Measurements from ENCODE around the gene UCP2.

Gene UCP2

DNA sequence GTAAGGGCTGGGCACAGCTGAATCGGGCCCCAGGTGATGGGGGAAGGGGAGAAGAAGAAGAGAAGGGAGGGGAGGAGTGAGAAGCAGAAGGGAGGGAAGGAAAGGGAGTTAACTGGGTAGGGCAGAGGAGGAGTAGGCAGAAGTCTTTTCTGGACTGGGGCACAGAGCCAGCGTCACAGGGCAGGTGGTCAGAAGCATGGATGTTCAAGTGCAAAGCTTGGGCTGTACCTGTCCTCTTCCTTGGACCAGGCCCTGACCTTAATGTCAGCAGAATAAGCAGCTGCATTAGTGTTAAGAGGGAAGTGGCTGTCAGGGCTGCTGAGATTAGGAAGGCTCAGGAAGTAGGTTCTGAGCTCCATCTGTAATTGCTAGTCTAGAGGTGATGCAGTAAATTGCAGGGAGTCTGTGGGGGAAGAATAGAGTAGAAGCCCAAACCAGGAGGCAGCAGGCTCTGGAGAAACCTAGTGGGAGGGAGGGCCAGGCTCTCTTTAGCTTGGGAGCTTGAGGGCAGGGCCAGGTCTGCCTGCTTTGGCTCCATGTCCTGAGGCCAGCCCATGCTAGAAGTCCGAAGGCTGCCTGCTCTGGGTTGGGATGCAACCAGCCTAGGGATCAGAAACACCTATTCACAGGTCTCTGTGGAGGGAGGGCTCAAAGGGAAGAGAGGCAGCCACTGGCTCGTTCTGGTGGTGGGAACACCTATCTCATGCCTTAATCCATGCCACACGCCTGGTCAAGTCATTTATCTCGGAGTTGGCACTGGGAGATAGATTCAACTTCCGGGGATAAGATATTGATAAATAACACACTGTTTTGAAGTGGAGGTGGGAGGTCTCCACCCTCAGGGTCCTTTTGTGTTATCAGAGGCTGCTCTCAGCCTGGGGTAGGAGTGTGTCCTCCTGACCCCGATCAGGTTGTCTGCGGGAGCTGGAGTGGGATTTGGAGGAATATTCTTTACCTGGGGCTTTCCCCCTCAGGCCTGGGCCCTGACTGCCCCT, 28.0 kb upstream of the UCP2 start:
- FAIRE-seq (no peak), DNase-seq (ENCODE audit: insufficient read length, low spot score) (no peak)

DNA sequence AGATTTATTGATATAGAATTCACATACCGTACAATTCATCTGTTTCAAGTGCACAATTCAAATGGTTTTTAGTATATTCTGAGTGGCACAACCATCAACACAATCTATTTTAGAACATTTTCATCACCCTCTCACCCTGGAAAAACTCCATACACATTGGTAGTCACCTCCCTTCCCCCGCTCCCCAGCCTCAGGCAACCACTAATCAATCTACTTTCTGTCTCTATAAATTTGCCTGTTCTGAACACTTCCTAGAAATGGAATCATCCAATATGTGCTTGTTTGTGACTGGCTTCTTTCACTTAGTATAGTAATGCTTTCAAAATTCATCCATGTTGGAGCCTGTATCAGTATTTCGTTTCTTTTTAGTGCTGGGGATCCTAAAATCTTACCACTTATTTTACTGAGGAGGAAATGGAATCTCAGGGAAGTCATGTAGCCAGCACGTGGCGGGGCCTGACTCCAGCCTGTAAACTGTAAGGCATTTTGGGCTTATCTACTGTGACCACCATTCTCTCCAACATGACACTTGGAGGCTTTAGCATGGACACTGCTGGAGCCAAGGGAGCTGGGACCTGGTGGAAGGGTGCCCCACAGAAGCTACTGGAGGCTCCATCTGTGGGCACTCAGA, 27.1 kb upstream of the UCP2 start:
- DNase-seq (ENCODE audit: insufficient read length, low spot score) (no peak), FAIRE-seq (no peak)

DNA sequence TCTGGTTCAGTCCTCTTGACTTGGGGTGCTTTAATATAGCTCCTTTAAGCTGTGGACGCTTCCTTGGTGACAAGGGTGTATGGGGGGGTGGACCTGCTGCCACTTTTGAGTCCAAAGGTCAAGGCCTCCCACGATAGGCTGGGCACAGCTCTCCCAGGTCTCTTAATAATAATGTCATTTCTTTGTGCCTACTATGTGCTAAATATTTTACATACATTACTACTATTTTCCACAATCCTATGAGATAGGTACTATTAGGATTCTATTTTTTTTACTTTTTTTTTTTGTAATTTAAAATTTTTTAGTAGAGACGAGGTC, 26.5 kb upstream of the UCP2 start:
- FAIRE-seq (no peak), DNase-seq (ENCODE audit: insufficient read length, low spot score) (no peak)

DNA sequence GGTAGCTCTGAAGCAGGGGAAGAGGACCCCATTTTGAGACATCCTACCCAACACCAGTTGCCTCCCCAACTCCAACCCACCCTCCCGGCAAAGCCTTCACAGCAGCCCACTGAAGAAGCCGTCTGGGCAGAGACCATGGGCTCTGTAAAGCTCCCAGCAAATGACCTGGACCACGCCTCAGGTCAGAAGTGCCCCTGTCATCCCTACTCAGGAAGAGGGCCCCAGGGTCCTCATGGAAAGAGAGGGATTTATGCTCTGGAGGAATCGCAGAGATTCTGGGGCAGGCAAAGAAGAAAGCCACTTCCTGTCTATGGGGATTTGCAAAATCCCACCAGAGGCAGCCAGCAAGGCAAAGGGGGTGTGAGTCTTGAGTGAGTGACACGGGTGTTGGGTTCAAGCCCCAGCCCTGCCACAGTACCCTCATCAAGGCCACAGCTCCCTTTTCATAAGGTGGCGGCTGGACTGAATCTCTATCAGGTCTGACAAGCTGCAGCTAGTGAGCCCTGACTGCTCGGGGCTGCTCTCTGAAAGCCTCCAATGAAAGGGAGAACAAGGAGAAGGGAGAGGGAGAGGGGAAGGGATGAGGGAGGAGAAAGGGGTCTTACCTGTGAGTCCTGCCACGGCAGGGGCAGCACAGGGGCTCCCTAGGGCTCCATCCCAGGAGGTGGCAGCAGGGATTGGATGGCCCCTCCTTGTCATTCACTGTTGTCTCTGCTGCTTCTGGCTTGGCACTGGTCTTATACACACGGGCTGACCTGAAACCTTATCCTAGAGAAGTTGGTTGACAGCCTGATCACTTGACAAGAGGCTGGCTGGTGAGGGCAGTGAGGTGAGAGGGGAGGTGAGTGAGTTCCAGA, 26.0 kb upstream of the UCP2 start, which contains the start of gene UCP3:
TSS of gene UCP3 (minus strand) at position 713 of the 857 bp plus-strand sequence. CDS start 2,043 bp downstream, outside the sequence.
- DNase-seq (ENCODE audit: insufficient read length, low spot score) (no peak), FAIRE-seq (no peak)

- FAIRE-seq (no peak), DNase-seq (ENCODE audit: insufficient read length, low spot score) (no peak)
Measured at GRCh38 chr11:74007691-74008372, 25.2 kb upstream of the UCP2 start.

- no peak for FAIRE-seq
- no peak for DNase-seq (ENCODE audit: insufficient read length, low spot score)
Measured at GRCh38 chr11:74006743-74007304, 24.2 kb upstream of the UCP2 start.

DNA sequence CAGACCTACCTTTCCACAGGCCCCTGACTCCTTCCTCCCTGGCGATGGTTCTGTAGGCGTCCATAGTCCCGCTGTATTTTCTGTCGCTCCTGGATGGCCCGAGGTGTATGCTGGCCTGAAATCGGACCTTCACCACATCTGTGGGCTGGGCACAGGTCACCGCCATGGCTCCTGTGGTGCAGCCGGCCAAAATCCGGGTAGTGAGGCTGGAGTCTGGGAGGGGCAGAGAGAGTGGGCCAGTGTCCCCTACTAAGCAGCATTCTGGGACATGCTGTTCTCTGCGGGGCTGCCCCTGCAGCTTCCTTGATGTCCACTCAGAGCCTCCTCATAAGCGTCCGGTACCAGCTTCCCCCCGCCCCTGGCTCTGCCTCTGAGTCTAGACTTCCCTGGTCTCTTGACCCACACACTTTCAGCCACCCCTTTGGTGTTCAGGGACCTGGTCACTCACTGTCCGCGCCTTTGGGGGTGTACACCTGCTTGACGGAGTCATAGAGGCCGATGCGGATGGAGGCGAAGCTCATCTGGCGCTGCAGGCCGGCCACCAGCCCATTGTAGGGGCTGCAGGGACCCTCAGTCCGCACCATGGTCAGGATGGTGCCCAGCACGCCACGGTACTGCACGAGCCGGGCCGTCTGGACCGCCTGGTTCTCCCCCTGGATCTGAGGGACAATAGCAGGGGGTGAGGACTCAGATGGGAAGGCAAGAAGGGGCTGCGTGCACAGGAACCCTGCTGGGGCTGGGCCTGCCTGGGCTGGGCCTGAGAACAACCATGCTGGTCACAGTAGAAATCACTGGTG, 23.3 kb upstream of the UCP2 start:
- FAIRE-seq (no peak), DNase-seq (ENCODE audit: insufficient read length, low spot score) (no peak)

DNA sequence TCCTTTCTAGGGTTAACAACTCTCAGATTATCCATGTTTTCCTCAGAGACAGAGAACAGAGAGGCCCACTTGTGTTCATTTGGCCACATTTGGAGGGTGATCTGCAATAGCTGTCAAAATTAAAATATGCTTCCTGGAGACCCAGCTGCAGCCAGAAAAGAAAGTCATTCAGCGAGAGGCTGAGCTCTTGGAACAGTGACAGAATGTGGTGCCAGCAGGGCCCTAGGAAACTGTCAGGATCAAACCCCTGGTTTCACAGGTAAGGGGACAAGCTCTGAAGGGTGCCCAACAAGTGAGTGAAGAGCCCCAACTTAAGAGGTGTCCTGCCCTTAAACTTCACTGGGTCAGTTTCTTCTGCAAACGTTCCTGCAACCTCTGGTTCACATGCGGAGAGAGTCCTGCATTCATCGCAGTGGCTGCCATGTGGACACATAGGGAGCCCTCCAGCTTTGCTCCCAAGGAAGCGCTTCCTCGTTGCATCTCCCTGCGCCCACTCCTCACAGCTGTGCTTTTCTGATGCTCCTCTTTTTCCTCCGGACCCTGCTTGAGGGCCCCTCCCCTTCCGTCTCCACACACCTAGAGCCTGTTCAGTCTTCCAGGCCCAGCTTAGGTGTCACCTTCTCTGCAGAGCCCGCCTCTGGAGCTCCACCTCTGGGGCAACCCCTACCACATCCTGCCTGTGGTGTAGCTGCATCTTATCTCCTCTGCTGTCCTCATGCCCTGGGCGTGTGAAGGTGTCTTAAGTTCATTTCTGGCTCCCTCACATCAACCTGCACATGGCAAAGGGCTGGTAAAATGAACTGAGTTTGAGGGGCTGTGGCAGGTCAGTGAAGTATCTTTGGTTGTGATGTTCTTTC, 22.3 kb upstream of the UCP2 start:
- DNase-seq (ENCODE audit: insufficient read length, low spot score) (no peak), FAIRE-seq (no peak)

DNA sequence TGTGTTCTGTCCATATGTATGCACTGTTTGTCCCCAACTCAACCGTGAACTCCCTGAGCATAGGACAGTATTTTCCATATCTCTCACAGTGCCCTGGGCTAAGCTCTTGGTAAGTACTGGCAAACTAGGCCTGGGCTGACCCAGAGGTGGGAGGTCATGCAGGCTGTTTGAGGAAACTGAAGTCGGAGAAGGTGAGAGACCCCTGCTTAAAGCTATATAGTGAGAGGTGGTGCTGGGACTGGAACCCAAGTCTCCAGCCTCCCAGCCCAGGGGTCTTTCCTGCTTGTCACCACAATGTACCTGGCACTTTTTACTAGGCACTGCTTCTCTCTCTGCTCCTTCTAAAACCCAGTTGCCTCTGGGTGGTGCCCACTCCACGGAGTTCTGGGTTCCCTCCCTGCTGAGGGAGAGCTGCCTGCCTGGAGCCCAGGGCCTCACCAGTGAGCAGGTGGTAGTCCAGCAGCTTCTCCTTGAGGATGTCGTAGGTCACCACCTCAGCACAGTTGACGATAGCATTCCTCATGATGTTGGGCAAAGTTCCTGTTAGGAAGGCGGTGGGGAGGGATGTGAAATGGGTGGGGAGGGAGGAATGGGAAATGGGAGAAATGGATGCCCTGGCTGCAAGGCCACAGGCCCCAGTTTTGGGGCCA, 21.5 kb upstream of the UCP2 start:
- DNase-seq (ENCODE audit: insufficient read length, low spot score) (no peak), FAIRE-seq (no peak)

- no peak for DNase-seq (ENCODE audit: insufficient read length, low spot score)
- FAIRE-seq: no peak
Measured at GRCh38 chr11:74002832-74003231, 20.2 kb upstream of the UCP2 start.

GRCh38 chr11:74001822-74002286, 19.2 kb upstream of the UCP2 start:
- FAIRE-seq (no peak), DNase-seq (ENCODE audit: insufficient read length, low spot score) (no peak)

GRCh38 chr11:74000307-74001133, 17.9 kb upstream of the UCP2 start:
- DNase-seq (ENCODE audit: insufficient read length, low spot score): no peak
- FAIRE-seq: no peak

- DNase-seq (ENCODE audit: insufficient read length, low spot score): no peak
- FAIRE-seq: no peak
Measured at GRCh38 chr11:73999581-74000306, 17.1 kb upstream of the UCP2 start.

DNA sequence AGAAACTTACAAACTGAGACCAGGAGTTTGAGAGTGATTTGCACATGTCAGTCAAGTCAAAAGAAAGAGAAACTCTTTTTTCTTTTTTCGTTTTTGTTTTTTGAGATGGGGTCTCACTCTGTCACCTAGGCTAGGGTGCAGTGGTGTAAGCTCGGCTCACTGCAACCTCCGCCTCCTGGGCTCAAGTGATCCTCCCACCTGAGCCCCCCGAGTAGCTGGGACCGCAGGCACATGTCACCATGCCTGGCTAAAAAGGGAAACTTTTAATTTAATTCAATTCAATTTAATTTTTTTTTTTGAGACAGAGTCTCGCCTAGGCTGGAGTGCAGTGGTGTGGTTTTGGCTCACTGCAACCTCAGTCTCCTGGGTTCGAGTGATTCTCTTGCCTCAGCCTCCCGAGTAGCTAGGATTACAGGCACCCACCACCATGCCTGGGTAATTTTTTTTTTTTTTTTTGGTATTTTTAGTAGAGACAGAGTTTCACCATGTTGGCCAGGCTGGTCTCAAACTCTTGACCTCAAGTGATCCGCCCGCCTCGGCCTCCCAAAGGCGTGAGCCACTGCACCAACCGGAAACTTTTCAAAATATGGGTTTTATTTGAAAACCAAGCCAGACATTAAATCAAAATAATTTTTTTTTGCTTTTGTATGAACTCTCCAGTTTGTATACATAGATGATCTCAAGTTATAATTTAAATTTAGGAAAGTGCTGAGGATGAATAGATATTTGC, 16.4 kb upstream of the UCP2 start:
- no peak for FAIRE-seq
- no peak for DNase-seq (ENCODE audit: insufficient read length, low spot score)

DNA sequence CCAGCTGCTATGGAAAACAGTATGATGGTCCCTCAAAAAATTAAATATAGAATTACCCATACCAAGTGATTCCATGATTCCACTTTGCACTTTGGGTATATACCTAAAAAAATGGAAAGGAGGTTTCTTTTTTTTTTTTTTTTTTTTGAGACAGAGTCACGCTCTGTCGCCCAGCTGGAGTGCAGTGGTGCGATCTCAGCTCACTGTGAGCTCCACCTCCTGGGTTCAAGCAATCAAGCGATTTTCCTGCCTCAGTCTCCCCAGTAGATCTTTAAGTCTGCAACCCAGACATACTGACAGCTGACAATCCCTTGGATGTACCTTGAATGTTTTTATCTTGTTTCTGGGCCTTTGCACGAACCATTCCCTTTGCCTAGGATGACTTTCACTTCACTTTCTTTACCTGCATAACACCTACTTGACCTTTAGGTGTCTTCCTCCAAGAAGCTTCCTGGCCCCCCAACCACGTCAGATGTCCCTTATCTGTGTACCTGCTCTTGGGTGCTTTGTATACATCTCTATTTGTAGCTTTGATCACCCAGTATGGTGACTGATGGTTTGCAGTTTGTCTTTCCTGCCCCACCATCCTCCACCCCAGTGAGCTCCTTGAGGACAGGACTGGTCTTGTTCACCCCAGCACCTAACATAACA, 14.6 kb upstream of the UCP2 start:
- DNase-seq (ENCODE audit: insufficient read length, low spot score) (no peak), FAIRE-seq (peak; percentile 14)
